Ammon's horn (tissue), 1 donor: ENCODE measurements around the gene PTPRN2.
"Not testable (repeated sequence)": the region's sequence is repeated elsewhere in the genome, so short reads cannot be mapped to it uniquely, and the experiment has no call there.

ENCODE experiments used
- DNase-seq: peaks from one replicate; pipeline ENCODE4 v3.0.0-alpha.2; 2016; ENCODE audit warnings: low spot score

The PTPRN2 gene

DNA sequence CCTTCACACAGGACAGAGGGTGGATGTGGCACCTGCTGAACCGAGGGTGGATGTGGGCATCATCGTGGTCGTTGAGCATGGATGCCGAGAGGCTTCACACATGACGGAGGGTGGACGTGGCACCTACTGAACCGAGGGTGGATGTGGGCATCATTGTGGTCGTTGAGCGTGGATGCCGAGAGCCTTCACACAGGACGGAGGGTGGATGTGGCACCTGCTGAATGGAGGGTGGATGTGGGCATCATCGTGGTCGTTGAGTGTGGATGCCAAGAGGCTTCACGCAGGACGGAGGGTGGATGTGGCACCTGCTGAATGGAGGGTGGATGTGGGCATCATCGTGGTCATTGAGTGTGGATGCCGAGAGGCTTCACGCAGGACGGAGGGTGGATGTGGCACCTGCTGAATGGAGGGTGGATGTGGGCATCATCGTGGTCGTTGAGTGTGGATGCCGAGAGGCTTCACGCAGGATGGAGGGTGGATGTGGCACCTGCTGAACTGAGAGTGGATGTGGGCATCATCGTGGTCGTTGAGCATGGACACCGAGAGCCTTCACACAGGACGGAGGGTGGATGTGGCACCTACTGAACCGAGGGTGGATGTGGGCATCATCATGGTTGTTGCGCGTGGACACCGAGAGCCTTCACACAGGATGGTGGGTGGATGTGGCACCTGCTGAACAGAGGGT lies 994.8 kb downstream of the PTPRN2 start:
- not testable (repeated sequence) for DNase-seq

GRCh38 chr7:157590526-157590925 lies 997.1 kb downstream of the PTPRN2 start:
- no peak for DNase-seq

- DNase-seq, result no peak
Observed at GRCh38 chr7:157589680-157590079, 997.9 kb downstream of the PTPRN2 start.

DNA sequence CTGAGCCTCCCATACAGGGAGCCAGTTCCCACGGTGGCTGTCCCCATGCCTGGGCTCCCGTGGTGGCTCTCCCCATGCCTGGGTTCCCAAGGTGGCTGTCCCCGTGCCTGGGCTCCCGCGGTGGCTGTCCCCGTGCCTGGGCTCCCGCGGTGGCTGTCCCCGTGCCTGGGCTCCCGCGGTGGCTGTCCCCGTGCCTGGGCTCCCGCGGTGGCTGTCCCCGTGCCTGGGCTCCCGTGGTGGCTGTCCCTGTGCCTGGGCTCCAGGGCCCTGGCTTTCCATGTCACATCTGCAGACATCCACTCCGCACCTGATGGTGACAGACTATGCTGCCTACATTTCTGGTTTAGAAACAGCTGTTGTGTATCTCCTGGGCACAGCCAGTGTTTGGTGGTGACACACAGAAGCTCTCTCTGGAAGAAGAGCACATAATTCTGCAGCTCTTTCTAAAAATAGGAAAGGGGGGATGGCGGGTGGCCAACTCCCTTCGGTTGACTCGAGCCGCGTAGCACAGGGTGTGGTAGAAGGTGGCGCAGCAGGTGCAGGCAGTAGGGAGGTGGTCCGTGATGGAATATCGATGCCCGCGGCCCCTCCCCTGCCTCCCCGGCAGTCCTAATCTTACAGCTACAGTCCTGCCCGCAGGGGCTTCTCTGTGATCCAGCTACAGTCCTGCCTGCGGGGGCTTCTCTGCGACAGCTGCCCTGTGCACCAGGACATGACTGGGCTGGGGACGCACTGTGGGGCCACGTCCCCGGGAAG lies 999.6 kb downstream of the PTPRN2 start:
- DNase-seq, result no peak

- DNase-seq, result no peak
Observed at GRCh38 chr7:157587051-157587804, 1000.4 kb downstream of the PTPRN2 start.

- no peak for DNase-seq
Observed at GRCh38 chr7:157586426-157586955, 1001.1 kb downstream of the PTPRN2 start.

- no peak for DNase-seq
Observed at GRCh38 chr7:157585113-157585861, 1002.3 kb downstream of the PTPRN2 start.

DNA sequence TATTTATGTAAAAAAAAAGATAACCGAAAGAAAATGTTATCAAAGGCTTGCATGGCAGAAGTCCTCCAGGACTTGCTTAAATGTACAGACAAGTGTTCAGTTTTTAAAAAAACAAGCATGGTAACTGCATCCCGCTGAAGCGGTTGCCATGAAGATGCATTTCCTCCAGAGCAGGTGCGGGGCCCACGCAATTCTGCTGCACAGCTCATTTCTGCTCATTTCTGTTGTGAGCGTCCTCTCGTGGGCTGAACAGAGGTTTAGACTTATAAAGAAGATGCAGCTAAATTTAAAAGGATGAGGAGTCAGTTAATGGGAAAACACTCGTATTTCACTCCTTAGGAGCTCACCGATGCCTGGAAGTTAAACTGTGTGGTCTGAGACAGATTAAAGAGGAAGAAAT lies 1003.2 kb downstream of the PTPRN2 start:
- DNase-seq, result peak; percentile 70

DNA sequence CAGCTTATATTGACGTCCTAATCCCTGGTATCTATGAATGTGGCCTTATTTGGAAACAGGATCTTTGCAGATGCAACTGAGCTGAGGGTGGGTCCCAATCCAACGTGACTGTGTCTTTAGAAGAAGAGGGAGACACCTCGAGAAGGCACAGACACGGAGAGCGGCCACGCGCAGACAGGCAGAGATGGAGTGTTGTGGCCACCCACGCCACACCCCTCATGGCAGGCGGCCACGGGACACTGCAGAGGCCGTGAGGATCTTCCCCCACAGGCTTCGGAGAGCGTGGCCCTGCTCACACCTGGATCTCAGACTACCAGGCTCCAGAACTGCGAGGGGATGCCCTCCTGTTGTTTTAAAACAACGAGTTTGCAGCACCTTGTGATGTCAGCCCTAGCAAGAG lies 1005.9 kb downstream of the PTPRN2 start:
- no peak for DNase-seq

DNA sequence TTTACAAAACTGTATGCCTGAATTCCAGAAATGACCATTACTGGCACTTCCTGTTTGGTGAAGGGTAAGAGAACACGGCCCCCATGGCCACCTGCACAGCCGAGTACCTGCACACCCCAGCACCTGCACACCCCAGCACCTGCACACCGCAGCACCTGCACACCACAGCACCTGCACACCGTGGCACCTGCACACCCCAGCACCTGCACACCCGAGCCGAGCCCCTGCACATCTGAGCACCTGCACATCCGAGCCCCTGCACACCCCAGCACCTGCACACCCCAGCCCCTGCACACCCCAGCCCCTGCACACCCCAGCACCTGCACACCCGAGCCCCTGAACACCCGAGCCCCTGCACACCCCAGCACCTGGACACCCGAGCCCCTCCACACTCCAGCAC lies 1007.3 kb downstream of the PTPRN2 start:
- no peak for DNase-seq

DNA sequence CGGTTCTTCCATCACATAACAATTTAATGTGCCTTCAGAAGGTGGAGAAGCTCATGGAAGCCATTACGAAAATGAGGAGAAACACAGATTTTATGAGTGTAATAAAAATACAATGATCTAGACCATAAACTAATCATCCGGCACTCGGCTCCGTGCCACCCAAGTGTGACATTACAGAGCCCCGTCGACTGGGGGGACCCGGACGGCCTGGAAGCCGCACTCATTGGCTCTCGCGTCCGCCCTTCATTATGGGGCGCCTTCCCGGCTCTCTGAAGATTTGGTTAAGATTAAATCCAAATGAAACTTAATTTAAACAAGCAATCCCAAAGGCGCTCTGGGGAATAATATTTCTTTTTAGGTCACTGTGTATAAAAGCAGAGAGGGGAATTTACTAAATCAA lies 1008.2 kb downstream of the PTPRN2 start:
- DNase-seq, result no peak

GRCh38 chr7:157577796-157578339 lies 1009.8 kb downstream of the PTPRN2 start:
- DNase-seq, result no peak

GRCh38 chr7:157577061-157577460 lies 1010.6 kb downstream of the PTPRN2 start:
- no peak for DNase-seq

- DNase-seq, result no peak
Observed at GRCh38 chr7:157576415-157576814, 1011.2 kb downstream of the PTPRN2 start.

DNA sequence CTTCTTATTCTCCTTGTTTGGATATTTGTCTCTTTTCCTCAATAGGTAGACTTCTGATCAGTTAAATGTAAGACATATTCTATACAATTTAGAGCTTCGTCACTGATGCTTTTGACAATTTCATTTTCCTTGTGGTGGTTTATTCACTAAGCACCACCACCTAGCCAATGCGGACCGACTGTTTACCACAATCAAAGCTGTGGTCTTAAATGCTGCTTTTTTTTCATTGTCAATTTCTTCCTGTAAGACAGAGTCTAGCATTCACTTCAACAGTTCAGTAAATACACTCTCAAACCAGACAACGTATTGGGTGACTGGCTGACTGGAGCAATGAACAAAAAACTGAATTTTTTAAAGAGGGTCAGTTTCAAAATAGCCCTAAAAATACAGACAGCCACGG lies 1011.8 kb downstream of the PTPRN2 start:
- no peak for DNase-seq

- no peak for DNase-seq
Observed at GRCh38 chr7:157574914-157575586, 1012.6 kb downstream of the PTPRN2 start.

DNA sequence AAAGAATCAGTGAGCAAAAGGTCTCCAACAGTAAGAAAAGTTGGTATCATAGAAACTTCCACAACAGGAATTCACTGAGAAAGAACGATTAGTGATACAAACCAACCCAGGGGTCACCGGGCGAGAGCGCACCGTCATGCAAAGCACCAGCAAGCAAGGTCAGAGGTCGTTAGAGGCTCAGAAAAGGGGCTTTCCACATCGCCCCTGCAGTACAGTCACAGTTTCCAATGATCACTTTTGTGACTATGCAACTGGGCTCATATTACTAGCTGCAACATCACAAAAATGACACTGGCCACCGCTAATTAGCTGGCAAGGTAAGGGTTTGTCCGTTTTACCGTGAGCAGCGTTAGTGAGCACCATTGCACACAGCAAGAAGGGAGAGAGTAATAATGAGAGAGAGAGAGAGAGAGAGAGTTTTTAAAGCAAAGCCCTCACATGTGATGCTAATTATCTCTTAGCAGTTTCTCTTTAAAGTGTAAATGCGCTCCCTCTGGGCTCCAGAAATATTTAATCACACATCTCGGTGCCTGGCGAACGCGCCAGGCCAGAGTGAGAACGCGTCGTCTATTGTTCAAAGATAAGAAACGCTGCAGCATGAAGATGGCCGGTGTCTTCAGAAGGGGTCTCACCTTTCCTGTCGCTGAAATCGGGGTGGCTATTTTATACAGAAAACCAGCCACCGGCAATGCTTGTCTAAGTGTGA lies 1013.4 kb downstream of the PTPRN2 start:
- no peak for DNase-seq

- no peak for DNase-seq
Observed at GRCh38 chr7:157573244-157573643, 1014.4 kb downstream of the PTPRN2 start.

GRCh38 chr7:157572622-157573021 lies 1015.0 kb downstream of the PTPRN2 start:
- DNase-seq, result no peak

DNA sequence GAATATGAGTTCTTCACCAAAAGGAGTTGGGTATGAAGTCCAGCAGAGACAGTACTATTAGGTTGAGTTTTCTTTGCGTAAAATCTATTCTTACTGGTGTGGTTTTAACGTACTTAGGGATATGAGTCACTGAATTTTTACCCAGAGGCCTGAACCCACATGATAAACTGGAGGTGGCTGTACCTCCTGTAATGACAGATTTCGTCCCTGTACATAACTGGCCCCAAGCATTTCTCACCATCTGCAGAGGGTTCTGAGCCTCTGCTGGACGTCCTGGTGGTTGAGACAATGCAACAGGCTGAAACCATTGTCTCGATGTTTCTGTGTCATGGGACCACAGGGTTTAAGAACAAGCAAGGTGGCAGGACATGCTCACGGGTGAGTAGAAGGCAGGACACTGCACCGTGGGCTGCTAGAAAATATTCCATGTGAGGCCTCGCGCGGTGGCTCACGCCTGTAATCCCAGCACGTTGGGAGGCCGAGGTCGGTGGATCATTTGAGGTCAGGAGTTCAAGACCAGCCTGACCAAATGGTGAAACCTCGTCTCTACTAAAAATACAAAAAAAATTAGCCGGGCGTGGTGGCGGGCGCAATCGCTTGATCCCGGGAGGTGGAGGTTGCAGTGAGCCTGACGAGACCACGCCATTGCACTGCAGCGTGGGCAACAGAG lies 1017.0 kb downstream of the PTPRN2 start:
- DNase-seq, result no peak
